Measurements from ENCODE around the gene SETDB1. TPM values are rescaled to one million over a fixed set of nuclear protein-coding genes. Genes with fewer than 3 reads are reported as not detected.
A peak's percentile ranks its signal among the peaks of the same experiment; 100 is the strongest.

The SETDB1 gene
- polyA plus RNA-seq, 1 donor = 56.7 TPM

DNA sequence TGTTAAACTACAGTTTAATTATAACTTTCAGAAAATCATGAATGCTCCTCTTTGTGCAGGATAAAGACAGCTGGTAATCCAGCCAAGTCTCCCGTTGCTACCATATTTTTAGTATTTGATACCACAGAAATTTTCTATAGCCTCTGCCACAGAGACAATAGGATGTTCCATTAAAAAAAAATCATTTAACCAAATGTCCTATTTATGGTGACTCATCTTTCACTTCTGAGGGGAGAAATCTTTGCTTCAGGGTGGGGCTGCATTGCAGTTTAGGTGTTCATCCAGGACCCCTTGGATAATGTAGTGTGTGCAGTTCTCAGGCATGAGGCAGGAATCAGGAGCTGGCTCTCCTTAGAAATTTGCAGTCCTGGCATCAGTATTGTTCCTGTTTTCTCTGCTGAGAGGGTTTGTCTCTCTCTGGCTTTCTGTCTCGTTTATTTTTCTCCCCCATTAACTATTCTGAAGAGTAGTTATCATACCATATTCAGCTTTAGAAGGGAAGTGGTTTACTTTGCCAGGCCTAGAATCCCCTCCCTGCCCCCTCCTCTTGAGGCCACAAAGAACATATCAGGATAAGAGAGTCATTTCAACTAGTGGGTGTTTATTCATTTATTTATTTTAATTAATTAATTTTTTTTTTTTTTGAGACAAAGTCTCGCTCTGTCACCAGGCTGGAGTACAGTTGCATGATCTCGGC, 85.1 kb downstream of the SETDB1 start:
- Histone ChIP-seq H3K4me3 (ENCODE audit: low read length) (no peak overlapping the region), H3K27ac (ENCODE audit: low read length) (no peak overlapping the region), H3K36me3 (ENCODE audit: control insufficient read depth, insufficient read depth, low read length) (no peaks in the 10 kb centered on the region), H3K4me1 (ENCODE audit: control insufficient read depth, insufficient read depth, low read length) (peaks cover 55% of the 10 kb centered on the region), H3K9me3 (ENCODE audit: control insufficient read depth, low read depth, low read length) (no peaks in the 10 kb centered on the region), H3K27me3 (ENCODE audit: control insufficient read depth, insufficient read depth, low read length) (no peaks in the 10 kb centered on the region)
- 50% methylated on average over 2 of the region's 4 CpGs for WGBS (ENCODE audit: insufficient coverage, low lambda C conversion rate)
- no peak for DNase-seq

- 87% methylated on average over 3 of the region's 14 CpGs for WGBS (ENCODE audit: insufficient coverage, low lambda C conversion rate)
- Histone ChIP-seq H3K36me3 (ENCODE audit: control insufficient read depth, insufficient read depth, low read length) (peaks cover 2% of the 10 kb centered on the region), H3K9me3 (ENCODE audit: control insufficient read depth, low read depth, low read length) (no peaks in the 10 kb centered on the region), H3K27ac (ENCODE audit: low read length) (peak overlapping the region; percentile 80), H3K4me3 (ENCODE audit: low read length) (no peak overlapping the region), H3K27me3 (ENCODE audit: control insufficient read depth, insufficient read depth, low read length) (no peaks in the 10 kb centered on the region), H3K4me1 (ENCODE audit: control insufficient read depth, insufficient read depth, low read length) (peaks cover 45% of the 10 kb centered on the region)
- DNase-seq = peak; percentile 90 to 94
These were observed 86.7 kb downstream of the SETDB1 start for GRCh38 chr1:151012684-151013471.

DNA sequence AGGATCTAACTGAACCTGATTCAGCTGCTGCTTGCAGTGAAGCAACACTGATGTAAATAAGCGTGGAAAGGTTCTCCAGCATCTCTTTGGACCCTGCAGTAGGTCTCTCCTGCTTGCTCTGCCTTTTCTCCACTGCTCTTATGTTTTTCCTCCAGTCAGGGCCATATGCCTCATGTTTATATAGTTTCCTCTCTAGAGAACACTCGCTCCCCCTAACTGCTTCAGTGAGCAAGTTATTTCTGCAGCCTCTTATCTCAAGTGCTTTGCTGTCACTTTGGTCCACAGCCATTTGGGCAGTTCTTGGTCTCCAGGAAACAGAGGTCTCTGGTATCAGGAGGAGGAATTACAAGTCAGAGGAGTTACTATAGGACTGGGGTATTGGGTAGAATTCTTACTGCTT, 87.4 kb downstream of the SETDB1 start:
- Histone ChIP-seq H3K36me3 (ENCODE audit: control insufficient read depth, insufficient read depth, low read length) (peaks cover 4% of the 10 kb centered on the region), H3K4me3 (ENCODE audit: low read length) (no peak overlapping the region), H3K27ac (ENCODE audit: low read length) (peak overlapping the region; percentile 80), H3K9me3 (ENCODE audit: control insufficient read depth, low read depth, low read length) (no peaks in the 10 kb centered on the region), H3K27me3 (ENCODE audit: control insufficient read depth, insufficient read depth, low read length) (no peaks in the 10 kb centered on the region), H3K4me1 (ENCODE audit: control insufficient read depth, insufficient read depth, low read length) (peaks cover 44% of the 10 kb centered on the region)
- WGBS (ENCODE audit: insufficient coverage, low lambda C conversion rate) = no CpG with 5 or more reads among the region's 2 CpGs
- DNase-seq = peak; percentile 60 to 80

Other genes starting within 250 kb of the SETDB1 start
- gene GOLPH3L, start 229.2 kb upstream of the SETDB1 start, polyA plus RNA-seq = 41.4 TPM
- 0.21 TPM for gene HORMAD1, start 205.5 kb upstream of the SETDB1 start, polyA plus RNA-seq
- 61.7 TPM for gene CTSS, start 160.6 kb upstream of the SETDB1 start, polyA plus RNA-seq
- gene CTSK, start 118.1 kb upstream of the SETDB1 start, polyA plus RNA-seq = 18.3 TPM
- 35.2 TPM for gene ARNT, start 49.8 kb upstream of the SETDB1 start, polyA plus RNA-seq
- not detected for gene CTXND2, start 39.2 kb upstream of the SETDB1 start, polyA plus RNA-seq
- 310 TPM for gene CERS2, start 48.5 kb downstream of the SETDB1 start, polyA plus RNA-seq
- 3.2 TPM for gene ANXA9, start 55.9 kb downstream of the SETDB1 start, polyA plus RNA-seq
- gene MINDY1, start 80.5 kb downstream of the SETDB1 start, polyA plus RNA-seq = 24.5 TPM
- gene PRUNE1, start 82.1 kb downstream of the SETDB1 start, polyA plus RNA-seq = 25.8 TPM
- gene BNIPL, start 110.2 kb downstream of the SETDB1 start, polyA plus RNA-seq = 1.3 TPM
- 7.0 TPM for gene C1orf56, start 121.4 kb downstream of the SETDB1 start, polyA plus RNA-seq
- gene CDC42SE1, start 133.3 kb downstream of the SETDB1 start, polyA plus RNA-seq = 58.2 TPM
- 17.4 TPM for gene MLLT11, start 134.0 kb downstream of the SETDB1 start, polyA plus RNA-seq
- 11.6 TPM for gene GABPB2, start 144.4 kb downstream of the SETDB1 start, polyA plus RNA-seq
- 23.4 TPM for gene SEMA6C, start 220.3 kb downstream of the SETDB1 start, polyA plus RNA-seq
- 5.0 TPM for gene TNFAIP8L2, start 230.3 kb downstream of the SETDB1 start, polyA plus RNA-seq
- gene LYSMD1, start 239.5 kb downstream of the SETDB1 start, polyA plus RNA-seq = 10.7 TPM
- gene SCNM1, start 239.8 kb downstream of the SETDB1 start, polyA plus RNA-seq = 38.7 TPM
- 0.64 TPM for gene TMOD4, start 249.6 kb downstream of the SETDB1 start, polyA plus RNA-seq